Measurements from ENCODE around the gene SMYD3.

DNA sequence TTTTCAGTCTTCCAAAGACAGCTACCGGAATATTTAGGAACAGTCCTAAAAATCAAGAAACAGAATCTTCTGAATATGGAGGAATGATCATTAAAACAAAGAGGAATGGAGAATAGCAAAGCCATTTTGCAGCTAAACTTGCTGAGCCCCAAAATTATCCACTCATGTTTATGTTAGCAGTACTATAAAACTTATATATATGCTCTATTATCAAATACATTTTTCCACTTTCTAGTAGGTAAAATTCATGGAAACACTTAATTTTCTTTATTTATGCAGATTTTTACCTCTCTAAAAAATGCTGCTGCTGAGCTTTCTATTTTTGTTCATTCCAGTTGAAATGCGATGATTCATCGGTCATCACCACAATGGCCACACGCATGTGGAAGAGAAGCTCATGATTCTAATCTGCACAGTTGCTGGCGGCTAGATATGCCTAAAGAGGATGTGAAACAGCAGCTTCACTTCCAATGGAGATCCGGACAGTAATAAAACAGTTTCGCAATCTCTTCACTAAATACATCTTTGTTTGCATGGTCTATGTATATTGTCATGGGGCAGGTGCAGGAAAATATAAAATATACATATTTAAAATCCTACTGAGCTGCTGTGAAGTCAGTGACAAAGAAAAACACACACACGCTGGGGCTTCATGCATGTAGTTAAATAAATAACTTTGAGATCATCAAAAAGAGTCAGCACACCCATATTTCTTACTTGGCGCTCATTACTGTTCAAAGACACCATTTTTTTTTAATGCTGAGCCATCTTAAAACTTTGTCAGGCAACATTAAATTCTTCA is 292.2 kb downstream of the SMYD3 start:
- TF ChIP-seq CTCF (conservative IDR thresholded peaks at IDR 0.05), result no peak
- no peak for TF ChIP-seq ZFX (IDR thresholded peaks at IDR 0.05)

All from C4-2B (cell line).